RWPE2 (cell line): ENCODE measurements around the gene TEX44.
"Not testable (repeated sequence)": the region's sequence is repeated elsewhere in the genome, so short reads cannot be mapped to it uniquely, and the experiment has no call there.

Experiments
- ATAC-seq: fragments of 200-7000 bp; cut with Tn5 transposase; 3 replicates; pipeline ENCODE4 v1.9.1; 2021; ENCODE audit warnings: low read depth
- DNase-seq: peaks from one replicate; pipeline ENCODE4 v3.0.0-alpha.2; 2020; ENCODE audit warnings: low spot score
- H3K27ac ChIP-seq: fragments of 450-650 bp; 2 replicates; pipeline ENCODE4 v1.5.1; 2017; ENCODE audit warnings: mild to moderate bottlenecking; ENCODE audit not compliant: poor library complexity, severe bottlenecking
- H3K27me3 ChIP-seq: fragments of 250-450 bp; sonication (Bioruptor Pico); 2 replicates; pipeline ENCODE4 v1.5.1; 2021; ENCODE audit warnings: mild to moderate bottlenecking, moderate library complexity; ENCODE audit not compliant: insufficient read depth, poor library complexity, severe bottlenecking
- H3K36me3 ChIP-seq: fragments of 250-450 bp; sonication (Bioruptor Pico); 2 replicates; pipeline ENCODE4 v1.5.1; 2020; ENCODE audit warnings: low read depth, mild to moderate bottlenecking, moderate library complexity
- H3K4me1 ChIP-seq: fragments of 250-450 bp; sonication (Bioruptor Pico); 2 replicates; pipeline ENCODE4 v1.5.1; 2021; ENCODE audit warnings: mild to moderate bottlenecking, moderate library complexity; ENCODE audit not compliant: insufficient read depth, poor library complexity, severe bottlenecking
- H3K4me3 ChIP-seq: fragments of 250-450 bp; sonication (Bioruptor Pico); 2 replicates; pipeline ENCODE4 v1.5.1; 2021; ENCODE audit warnings: mild to moderate bottlenecking, moderate library complexity; ENCODE audit not compliant: severe bottlenecking
- H3K9me3 ChIP-seq: fragments of 250-450 bp; sonication (Bioruptor Pico); 2 replicates; pipeline ENCODE4 v1.5.1; 2021; ENCODE audit warnings: mild to moderate bottlenecking, moderate library complexity; ENCODE audit not compliant: severe bottlenecking
- CTCF ChIP-seq: fragments of 450-650 bp; IDR thresholded peaks from one replicate; pipeline ENCODE4 v1.5.1; 2017; ENCODE audit warnings: mild to moderate bottlenecking, moderate library complexity; ENCODE audit not compliant: poor library complexity, severe bottlenecking

The TEX44 gene

GRCh38 chr2:231579560-231579959, 13.1 kb upstream of the TEX44 start:
- Histone ChIP-seq H3K36me3 (no peaks in the 10 kb centered on the region), H3K27ac (no peak overlapping the region), H3K4me1 (no peaks in the 10 kb centered on the region), H3K27me3 (no peaks in the 10 kb centered on the region), H3K9me3 (no peaks in the 10 kb centered on the region), H3K4me3 (no peak overlapping the region)
- TF ChIP-seq CTCF: no peak
- ATAC-seq (no peak), DNase-seq (no peak)

- DNase-seq: no peak
- Histone ChIP-seq H3K4me1 (no peaks in the 10 kb centered on the region), H3K36me3 (no peaks in the 10 kb centered on the region), H3K27ac (no peak overlapping the region), H3K9me3 (no peaks in the 10 kb centered on the region), H3K27me3 (no peaks in the 10 kb centered on the region), H3K4me3 (no peak overlapping the region)
- no peak for TF ChIP-seq CTCF
- no peak for ATAC-seq
Observed at GRCh38 chr2:231581328-231581727, 11.3 kb upstream of the TEX44 start.

- Histone ChIP-seq H3K4me1 (no peaks in the 10 kb centered on the region), H3K27me3 (no peaks in the 10 kb centered on the region), H3K27ac (no peak overlapping the region), H3K36me3 (no peaks in the 10 kb centered on the region), H3K4me3 (no peak overlapping the region), H3K9me3 (no peaks in the 10 kb centered on the region)
- ATAC-seq (no peak), DNase-seq (no peak)
- no peak for TF ChIP-seq CTCF
Observed at GRCh38 chr2:231583982-231584381, 8.7 kb upstream of the TEX44 start.

GRCh38 chr2:231587744-231588143, 4.9 kb upstream of the TEX44 start:
- not testable (repeated sequence) for H3K27me3 ChIP-seq, H3K9me3 ChIP-seq, H3K4me1 ChIP-seq, H3K27ac ChIP-seq, H3K4me3 ChIP-seq, DNase-seq, H3K36me3 ChIP-seq, ATAC-seq

- H3K9me3 ChIP-seq: no peaks in the 10 kb centered on the region
- ATAC-seq (no peak), DNase-seq (no peak)
- TF ChIP-seq CTCF: no peak
- no peaks in the 10 kb centered on the region for H3K36me3 ChIP-seq
- no peaks in the 10 kb centered on the region for H3K4me1 ChIP-seq
- no peaks in the 10 kb centered on the region for H3K27me3 ChIP-seq
- no peak overlapping the region for H3K27ac ChIP-seq
- H3K4me3 ChIP-seq: no peak overlapping the region
Observed at GRCh38 chr2:231589656-231590055, 3.0 kb upstream of the TEX44 start.
